Neural cell (in vitro differentiated cells): ENCODE measurements around the gene NACC1.
"Not testable (repeated sequence)": the region's sequence is repeated elsewhere in the genome, so short reads cannot be mapped to it uniquely, and the experiment has no call there.

Source experiments
- EP300 ChIP-seq: fragments of 450-650 bp; conservative IDR thresholded peaks from 2 replicates; pipeline ENCODE4 v1.6.1; 2014; ENCODE audit warnings: antibody characterized with exemption, mild to moderate bottlenecking, moderate library complexity; ENCODE audit not compliant: poor library complexity, severe bottlenecking
- EZH2 ChIP-seq: fragments of 200-600, 300-800 bp; shearing (Covaris generic), sonication (generic); IDR thresholded peaks from 2 replicates; pipeline ENCODE4 v1.6.1; 2014; ENCODE audit warnings: antibody characterized with exemption, low read length, borderline replicate concordance, mild to moderate bottlenecking; ENCODE audit not compliant: insufficient read depth, poor library complexity, severe bottlenecking
- MXI1 ChIP-seq: fragments of 450-650 bp; conservative IDR thresholded peaks from 2 replicates; pipeline ENCODE4 v1.6.1; 2014; ENCODE audit warnings: antibody characterized with exemption, mild to moderate bottlenecking; ENCODE audit not compliant: poor library complexity, severe bottlenecking
- POLR2AphosphoS5 ChIP-seq: IDR thresholded peaks from 2 replicates; pipeline ENCODE4 v1.6.1; 2012
- RAD21 ChIP-seq: fragments of 450-650 bp; conservative IDR thresholded peaks from 2 replicates; pipeline ENCODE4 v1.6.1; 2014; ENCODE audit warnings: antibody characterized with exemption, mild to moderate bottlenecking, moderate library complexity
- SMC3 ChIP-seq: fragments of 450-650 bp; conservative IDR thresholded peaks from 2 replicates; pipeline ENCODE4 v1.6.1; 2014; ENCODE audit warnings: antibody characterized with exemption, mild to moderate bottlenecking, moderate library complexity; ENCODE audit not compliant: poor library complexity
- TAF1 ChIP-seq: IDR thresholded peaks from 2 replicates; pipeline ENCODE4 v1.6.1; 2012; ENCODE audit warnings: low read depth
- TF ChIP-seq, protein P1 (sequence below): fragments of 450-650 bp; IDR thresholded peaks from 2 replicates; pipeline ENCODE4 v1.5.1; 2014; ENCODE audit warnings: antibody characterized with exemption, mild to moderate bottlenecking, moderate library complexity; ENCODE audit not compliant: poor library complexity, severe bottlenecking
- TF ChIP-seq, protein P2 (sequence below): IDR thresholded peaks from 2 replicates; pipeline ENCODE4 v1.6.1; 2012; ENCODE audit warnings: borderline replicate concordance

DNA sequence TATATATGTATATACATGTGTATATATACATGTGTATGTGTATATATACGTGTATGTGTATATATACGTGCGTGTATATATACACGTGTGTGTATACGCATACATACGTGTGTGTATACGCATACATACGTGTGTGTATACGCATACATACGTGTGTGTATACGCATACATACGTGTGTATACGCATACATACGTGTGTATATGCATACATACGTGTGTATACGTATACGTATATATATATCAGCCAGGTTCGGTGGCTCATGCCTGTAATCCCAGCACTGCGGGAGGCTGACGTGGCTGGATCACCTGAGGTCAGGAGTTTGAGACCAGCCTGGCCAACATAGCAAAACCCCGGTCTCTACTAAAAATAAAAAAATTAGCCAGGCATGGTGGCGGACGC lies 66.9 kb downstream of the NACC1 start:
- TF ChIP-seq, protein P1, sequence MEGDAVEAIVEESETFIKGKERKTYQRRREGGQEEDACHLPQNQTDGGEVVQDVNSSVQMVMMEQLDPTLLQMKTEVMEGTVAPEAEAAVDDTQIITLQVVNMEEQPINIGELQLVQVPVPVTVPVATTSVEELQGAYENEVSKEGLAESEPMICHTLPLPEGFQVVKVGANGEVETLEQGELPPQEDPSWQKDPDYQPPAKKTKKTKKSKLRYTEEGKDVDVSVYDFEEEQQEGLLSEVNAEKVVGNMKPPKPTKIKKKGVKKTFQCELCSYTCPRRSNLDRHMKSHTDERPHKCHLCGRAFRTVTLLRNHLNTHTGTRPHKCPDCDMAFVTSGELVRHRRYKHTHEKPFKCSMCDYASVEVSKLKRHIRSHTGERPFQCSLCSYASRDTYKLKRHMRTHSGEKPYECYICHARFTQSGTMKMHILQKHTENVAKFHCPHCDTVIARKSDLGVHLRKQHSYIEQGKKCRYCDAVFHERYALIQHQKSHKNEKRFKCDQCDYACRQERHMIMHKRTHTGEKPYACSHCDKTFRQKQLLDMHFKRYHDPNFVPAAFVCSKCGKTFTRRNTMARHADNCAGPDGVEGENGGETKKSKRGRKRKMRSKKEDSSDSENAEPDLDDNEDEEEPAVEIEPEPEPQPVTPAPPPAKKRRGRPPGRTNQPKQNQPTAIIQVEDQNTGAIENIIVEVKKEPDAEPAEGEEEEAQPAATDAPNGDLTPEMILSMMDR = not testable (repeated sequence)
- TF ChIP-seq RAD21, POLR2AphosphoS5, EZH2, MXI1, SMC3, TAF1, EP300: not testable (repeated sequence)
- TF ChIP-seq, protein P2, sequence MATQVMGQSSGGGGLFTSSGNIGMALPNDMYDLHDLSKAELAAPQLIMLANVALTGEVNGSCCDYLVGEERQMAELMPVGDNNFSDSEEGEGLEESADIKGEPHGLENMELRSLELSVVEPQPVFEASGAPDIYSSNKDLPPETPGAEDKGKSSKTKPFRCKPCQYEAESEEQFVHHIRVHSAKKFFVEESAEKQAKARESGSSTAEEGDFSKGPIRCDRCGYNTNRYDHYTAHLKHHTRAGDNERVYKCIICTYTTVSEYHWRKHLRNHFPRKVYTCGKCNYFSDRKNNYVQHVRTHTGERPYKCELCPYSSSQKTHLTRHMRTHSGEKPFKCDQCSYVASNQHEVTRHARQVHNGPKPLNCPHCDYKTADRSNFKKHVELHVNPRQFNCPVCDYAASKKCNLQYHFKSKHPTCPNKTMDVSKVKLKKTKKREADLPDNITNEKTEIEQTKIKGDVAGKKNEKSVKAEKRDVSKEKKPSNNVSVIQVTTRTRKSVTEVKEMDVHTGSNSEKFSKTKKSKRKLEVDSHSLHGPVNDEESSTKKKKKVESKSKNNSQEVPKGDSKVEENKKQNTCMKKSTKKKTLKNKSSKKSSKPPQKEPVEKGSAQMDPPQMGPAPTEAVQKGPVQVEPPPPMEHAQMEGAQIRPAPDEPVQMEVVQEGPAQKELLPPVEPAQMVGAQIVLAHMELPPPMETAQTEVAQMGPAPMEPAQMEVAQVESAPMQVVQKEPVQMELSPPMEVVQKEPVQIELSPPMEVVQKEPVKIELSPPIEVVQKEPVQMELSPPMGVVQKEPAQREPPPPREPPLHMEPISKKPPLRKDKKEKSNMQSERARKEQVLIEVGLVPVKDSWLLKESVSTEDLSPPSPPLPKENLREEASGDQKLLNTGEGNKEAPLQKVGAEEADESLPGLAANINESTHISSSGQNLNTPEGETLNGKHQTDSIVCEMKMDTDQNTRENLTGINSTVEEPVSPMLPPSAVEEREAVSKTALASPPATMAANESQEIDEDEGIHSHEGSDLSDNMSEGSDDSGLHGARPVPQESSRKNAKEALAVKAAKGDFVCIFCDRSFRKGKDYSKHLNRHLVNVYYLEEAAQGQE = not testable (repeated sequence)
